SH-SY5Y (cell line): ENCODE results near the gene SERP2.

Experiments used
- GATA2 ChIP-seq: IDR thresholded peaks from 2 replicates; pipeline ENCODE4 v1.6.1; 2011; ENCODE audit warnings: mild to moderate bottlenecking, low read depth, low read length
- GATA3 ChIP-seq: IDR thresholded peaks from 2 replicates; pipeline ENCODE4 v1.6.1; 2011; ENCODE audit warnings: low read depth, mild to moderate bottlenecking, low read length, moderate library complexity

Gene SERP2

DNA sequence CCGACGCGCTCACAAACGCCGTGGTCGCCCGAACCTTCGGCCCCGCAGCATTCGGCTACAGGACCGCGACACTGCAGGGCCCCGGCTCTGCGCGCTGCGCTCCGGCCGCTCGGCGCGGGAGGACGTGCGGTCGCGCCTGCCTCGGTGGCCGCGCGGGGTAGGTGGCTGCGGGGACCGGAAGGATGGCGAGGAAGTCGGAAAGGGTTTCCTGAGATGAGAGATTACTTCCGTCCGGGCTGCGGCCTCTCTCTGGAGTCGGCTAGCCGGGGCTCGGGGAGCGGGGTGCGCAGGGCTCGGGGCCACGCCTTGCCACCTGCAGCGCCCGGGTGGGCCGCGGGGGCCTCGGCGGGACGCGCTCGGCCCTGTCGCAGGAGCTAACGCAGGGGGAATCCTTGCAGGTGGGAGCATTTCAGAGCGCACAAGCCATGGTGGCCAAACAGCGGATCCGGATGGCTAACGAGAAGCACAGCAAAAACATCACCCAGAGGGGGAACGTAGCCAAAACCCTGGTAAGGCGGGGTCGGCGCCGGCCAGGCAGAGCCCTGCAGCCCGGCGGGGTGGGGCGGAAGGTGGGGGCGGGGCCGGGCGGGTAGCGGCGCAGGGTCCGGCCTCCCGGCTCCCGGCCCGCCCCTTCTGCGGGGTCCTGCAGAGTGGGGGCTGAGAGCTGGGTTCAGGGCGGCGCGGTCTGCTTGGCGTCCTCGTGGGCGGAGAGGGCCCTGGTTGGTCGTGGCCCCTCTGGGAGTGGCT is at the start of gene SERP2:
SERP2 (plus strand) TSS at position 224 of the 747 bp plus-strand sequence; CDS start at position 426, 202 bp downstream.
- TF ChIP-seq GATA2 (0 out of 2 replicates have a peak, but pooled peaks have one; percentile 10), GATA3 (no peak)

- TF ChIP-seq GATA2 (no peak), GATA3 (no peak)
Observed at GRCh38 chr13:44326961-44327360, 46.7 kb upstream of the SERP2 start.

GRCh38 chr13:44329909-44330545 is 43.6 kb upstream of the SERP2 start:
- TF ChIP-seq GATA3 (no peak), GATA2 (no peak)

- TF ChIP-seq GATA3 (no peak), GATA2 (no peak)
Observed at GRCh38 chr13:44331446-44331845, 42.2 kb upstream of the SERP2 start.

DNA sequence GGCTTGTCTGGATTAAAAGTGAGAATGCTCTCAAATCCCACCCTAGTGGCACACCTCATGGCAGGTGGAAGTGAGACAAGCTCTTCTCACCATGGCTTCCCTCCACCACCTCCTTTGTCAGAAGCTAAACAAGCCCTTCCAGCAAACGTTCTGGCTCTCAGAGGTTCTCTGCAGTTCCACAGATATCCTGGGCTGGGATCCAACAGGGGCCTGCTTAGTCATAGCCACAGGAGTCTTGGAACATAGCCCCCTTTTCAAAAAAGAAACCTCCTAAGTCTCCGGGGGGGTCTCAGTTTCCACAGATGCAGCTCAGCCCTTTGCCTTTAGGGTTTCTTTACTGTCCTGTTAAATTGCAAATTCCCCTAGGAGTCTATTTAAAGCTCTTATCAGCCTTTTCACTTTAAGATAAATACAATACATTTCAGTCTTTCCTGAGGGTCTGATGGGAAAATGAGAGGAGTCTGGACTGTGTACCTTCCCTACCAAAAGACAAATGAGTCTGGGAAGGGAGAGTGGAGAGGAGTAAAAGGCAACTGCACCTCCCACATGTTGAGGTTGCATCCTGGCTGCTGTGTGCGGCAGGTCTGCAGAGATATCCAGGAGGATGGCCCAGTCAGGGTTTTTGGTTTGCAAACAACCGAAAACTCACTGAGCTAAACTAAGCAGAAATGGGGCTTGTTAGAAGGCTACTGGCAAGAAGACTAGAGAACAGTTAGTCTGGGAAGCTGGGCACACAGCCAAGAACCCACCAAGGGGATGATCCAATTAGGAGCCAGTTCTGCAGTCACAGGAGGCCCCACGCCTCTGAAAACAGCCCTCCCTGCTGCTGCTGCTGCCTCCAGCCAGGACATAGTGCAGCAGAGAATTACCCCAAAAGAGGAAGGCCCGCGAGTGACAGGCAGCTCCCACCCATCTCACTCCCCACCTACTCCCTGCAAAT is 41.4 kb upstream of the SERP2 start:
- TF ChIP-seq GATA3 (no peak), GATA2 (peak; percentile 6)

GRCh38 chr13:44333950-44334655 is 39.5 kb upstream of the SERP2 start:
- no peak for TF ChIP-seq GATA3
- no peak for TF ChIP-seq GATA2

GRCh38 chr13:44334751-44335150 is 38.9 kb upstream of the SERP2 start:
- TF ChIP-seq GATA2 (no peak), GATA3 (no peak)

GRCh38 chr13:44336934-44337333 is 36.7 kb upstream of the SERP2 start:
- no peak for TF ChIP-seq GATA3
- TF ChIP-seq GATA2: no peak

GRCh38 chr13:44337581-44337980 is 36.0 kb upstream of the SERP2 start:
- no peak for TF ChIP-seq GATA3
- TF ChIP-seq GATA2: no peak

DNA sequence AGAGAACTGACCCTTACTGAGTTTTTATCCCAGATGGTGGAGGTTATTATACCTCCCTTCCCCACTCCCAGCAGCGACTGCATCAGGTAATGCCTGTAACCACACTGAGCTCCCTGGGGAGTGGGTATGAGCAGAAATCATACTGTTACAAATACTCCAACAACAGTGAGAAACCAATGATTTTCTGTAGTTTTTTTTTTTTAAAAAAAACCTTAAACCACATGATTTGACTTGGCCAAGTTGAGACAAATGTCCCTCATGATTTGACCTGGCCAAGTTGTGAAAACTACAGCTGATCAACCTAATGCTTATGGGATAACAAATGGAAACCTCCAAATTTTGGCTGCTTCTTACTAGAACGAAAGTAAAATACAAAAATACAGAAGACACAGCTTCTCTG is 33.1 kb upstream of the SERP2 start:
- TF ChIP-seq GATA2 (no peak), GATA3 (no peak)

- TF ChIP-seq GATA3 (0 out of 2 replicates have a peak, but pooled peaks have one; percentile 13), GATA2 (no peak)
Observed at GRCh38 chr13:44342741-44343140, 30.9 kb upstream of the SERP2 start.

- TF ChIP-seq GATA2 (no peak), GATA3 (no peak)
Observed at GRCh38 chr13:44346534-44346933, 27.1 kb upstream of the SERP2 start.

GRCh38 chr13:44347301-44347700 is 26.3 kb upstream of the SERP2 start:
- no peak for TF ChIP-seq GATA3
- TF ChIP-seq GATA2: no peak
